ENCODE results near the gene ESRRA. TPM values are rescaled to one million over a fixed set of nuclear protein-coding genes. Genes with fewer than 3 reads are reported as not detected.

Gene ESRRA
- total and polyA plus RNA-seq, 9 of the 15 experiments (the other 6 are each of a cell fraction or from before 2014, with no cell fraction given): 0.27 to 89.7 (median 23.7) TPM

DNA sequence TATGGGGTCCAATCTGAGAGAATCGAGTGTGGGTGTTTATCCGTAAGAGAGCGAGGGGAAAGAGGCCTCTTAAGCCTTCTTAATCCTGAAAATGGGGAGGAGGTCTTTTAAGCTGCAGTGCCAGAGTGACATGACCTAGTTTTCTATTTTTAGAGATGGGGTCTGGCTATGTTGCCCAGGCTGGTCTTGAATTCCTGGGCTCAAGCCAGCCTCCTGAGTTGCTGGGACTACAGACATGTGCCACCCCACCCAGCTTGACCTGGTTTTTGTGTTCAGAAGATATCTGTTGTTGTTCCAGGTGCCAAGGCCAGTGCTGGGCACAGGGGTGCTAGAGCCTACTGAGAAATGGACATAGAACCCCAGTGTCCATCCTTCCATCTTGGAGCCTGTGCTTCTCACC lies 22.2 kb upstream of the ESRRA start:
- H3K4me2 ChIP-seq (ENCODE audit: insufficient read depth, low read length): no peak overlapping the region
- POLR2A ChIA-PET: interaction anchor here (0.7 to 5.1 kb wide), 4 partner anchors 9 to 40 kb away, joined by 3 to 54 read pairs (median 3); no protein-coding TSS in a partner anchor
- H3K4me3 ChIP-seq: no peak overlapping the region
- no peaks in the 10 kb centered on the region for H3K27me3 ChIP-seq (ENCODE audit: control insufficient read depth in 2 of 2, insufficient read depth in 2 of 2, low read length in 2 of 2)
- no peak overlapping the region for H2AFZ ChIP-seq (ENCODE audit: low read depth, low read length)
- no peak for DNase-seq (ENCODE audit: extremely low read depth in 1 of 4, low spot score in 3 of 4)
- FAIRE-seq: no peak
- H3K9me1 ChIP-seq (ENCODE audit: control insufficient read depth, insufficient read depth, low read length): no peaks in the 10 kb centered on the region
- CTCF ChIA-PET (ENCODE audit: low intra/inter-chr PET ratio): no interaction called here
- H3K9ac ChIP-seq (ENCODE audit: insufficient read depth in 1 of 2, low read depth in 2 of 2, low read length in 2 of 2): peak overlapping the region in 1 of 2 experiments; percentile 63; a peak in 1 of 4 replicates
- WGBS (ENCODE audit: insufficient coverage, low coverage, missing lambda C conversion rate): 100% methylated on average over 1 of the region's 3 CpGs
- no TSS peak for BruUV-seq (replicated peaks)
- intact Hi-C loops (cut with micrococcal nuclease): no loop called here
- no peaks in the 10 kb centered on the region for H3K9me3 ChIP-seq (replicated peaks; ENCODE audit: control insufficient read depth, insufficient read depth, low read depth, low read length)
- in situ Hi-C loops (cut with MboI): no loop called here
- H3K4me1 ChIP-seq (replicated peaks in 1 of 2; ENCODE audit: control insufficient read depth in 2 of 2, insufficient read depth in 2 of 2, low read length in 2 of 2): peaks cover 7 to 42% of the 10 kb centered on the region in 2 experiments; a peak in 4 of 5 replicates
- H4K20me1 ChIP-seq (replicated peaks; ENCODE audit: control insufficient read depth, insufficient read depth, low read length): no peaks in the 10 kb centered on the region
- H3K79me2 ChIP-seq (ENCODE audit: control insufficient read depth, insufficient read depth, low read length): peaks cover 12% of the 10 kb centered on the region; the same call in 2 of the 3 replicates
- no peak for ATAC-seq
- TF ChIP-seq, protein P1, sequence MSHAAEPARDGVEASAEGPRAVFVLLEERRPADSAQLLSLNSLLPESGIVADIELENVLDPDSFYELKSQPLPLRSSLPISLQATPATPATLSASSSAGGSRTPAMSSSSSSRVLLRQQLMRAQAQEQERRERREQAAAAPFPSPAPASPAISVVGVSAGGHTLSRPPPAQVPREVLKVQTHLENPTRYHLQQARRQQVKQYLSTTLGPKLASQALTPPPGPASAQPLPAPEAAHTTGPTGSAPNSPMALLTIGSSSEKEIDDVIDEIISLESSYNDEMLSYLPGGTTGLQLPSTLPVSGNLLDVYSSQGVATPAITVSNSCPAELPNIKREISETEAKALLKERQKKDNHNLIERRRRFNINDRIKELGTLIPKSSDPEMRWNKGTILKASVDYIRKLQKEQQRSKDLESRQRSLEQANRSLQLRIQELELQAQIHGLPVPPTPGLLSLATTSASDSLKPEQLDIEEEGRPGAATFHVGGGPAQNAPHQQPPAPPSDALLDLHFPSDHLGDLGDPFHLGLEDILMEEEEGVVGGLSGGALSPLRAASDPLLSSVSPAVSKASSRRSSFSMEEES (CRISPR knock-in tag; IDR thresholded peaks at IDR 0.05): no peak
- peak; percentile 94 for TF ChIP-seq ZNF121 (CRISPR knock-in tag; conservative IDR thresholded peaks at IDR 0.05)
- peak; percentile 68; the same call in 1 of the 2 replicates for TF ChIP-seq MEF2A (IDR thresholded peaks at IDR 0.05; ENCODE audit: control insufficient read depth, low read depth, low read length)
- TF ChIP-seq FOXA3 (CRISPR knock-in tag; conservative IDR thresholded peaks at IDR 0.05 in 1 of 2, IDR thresholded peaks at IDR 0.05 in 1 of 2): no peak
- no peak for TF ChIP-seq KAT7 (CRISPR knock-in tag; IDR thresholded peaks at IDR 0.05; ENCODE audit: borderline replicate concordance)
- TF ChIP-seq, protein P2, sequence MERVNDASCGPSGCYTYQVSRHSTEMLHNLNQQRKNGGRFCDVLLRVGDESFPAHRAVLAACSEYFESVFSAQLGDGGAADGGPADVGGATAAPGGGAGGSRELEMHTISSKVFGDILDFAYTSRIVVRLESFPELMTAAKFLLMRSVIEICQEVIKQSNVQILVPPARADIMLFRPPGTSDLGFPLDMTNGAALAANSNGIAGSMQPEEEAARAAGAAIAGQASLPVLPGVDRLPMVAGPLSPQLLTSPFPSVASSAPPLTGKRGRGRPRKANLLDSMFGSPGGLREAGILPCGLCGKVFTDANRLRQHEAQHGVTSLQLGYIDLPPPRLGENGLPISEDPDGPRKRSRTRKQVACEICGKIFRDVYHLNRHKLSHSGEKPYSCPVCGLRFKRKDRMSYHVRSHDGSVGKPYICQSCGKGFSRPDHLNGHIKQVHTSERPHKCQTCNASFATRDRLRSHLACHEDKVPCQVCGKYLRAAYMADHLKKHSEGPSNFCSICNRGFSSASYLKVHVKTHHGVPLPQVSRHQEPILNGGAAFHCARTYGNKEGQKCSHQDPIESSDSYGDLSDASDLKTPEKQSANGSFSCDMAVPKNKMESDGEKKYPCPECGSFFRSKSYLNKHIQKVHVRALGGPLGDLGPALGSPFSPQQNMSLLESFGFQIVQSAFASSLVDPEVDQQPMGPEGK (CRISPR knock-in tag; IDR thresholded peaks at IDR 0.05; ENCODE audit: borderline replicate concordance): no peak
- no peak for TF ChIP-seq TRIM28 (IDR thresholded peaks at IDR 0.05)
- TF ChIP-seq RBM25 (IDR thresholded peaks at IDR 0.05; ENCODE audit: low read depth, low read length, severe bottlenecking): peak; percentile 41
- TF ChIP-seq ZNF134 (CRISPR knock-in tag; conservative IDR thresholded peaks at IDR 0.05): no peak
- 0 out of 3 replicates have a peak overlapping the region, but pooled peaks have one; percentile 21 for H3K27ac ChIP-seq (ENCODE audit: extremely low read depth, low read depth, low read length)
- H3K36me3 ChIP-seq (ENCODE audit: control insufficient read depth, insufficient read depth, low read length): peaks cover 11% of the 10 kb centered on the region; the same call in 1 of the 3 replicates
